Transverse colon (tissue), 4 donors: ENCODE data around the gene KCNH3. TPM values are rescaled to one million over a fixed set of nuclear protein-coding genes. Genes with fewer than 3 reads are reported as not detected.
"Not testable (repeated sequence)": the region's sequence is repeated elsewhere in the genome, so short reads cannot be mapped to it uniquely, and the experiment has no call there.

Source experiments
- DNase-seq: peaks from one replicate; pipeline ENCODE4 v3.0.0-alpha.2; 2019
- H3K27ac ChIP-seq, 4 donors: fragments of 200-600 bp; sonication (generic); 2 replicates each; pipeline ENCODE4 v1.5.1; 2016 to 2018; ENCODE audit warnings: inconsistent platforms in 4 of 4
- H3K27me3 ChIP-seq: fragments of 200-600 bp; sonication (generic); 2 replicates; pipeline ENCODE4 v1.5.1; 2017; ENCODE audit warnings: inconsistent platforms
- H3K36me3 ChIP-seq, 4 donors: fragments of 200-600 bp; sonication (generic); 2 replicates each; pipeline ENCODE4 v1.5.1; 2017 to 2019; ENCODE audit warnings: inconsistent platforms in 4 of 4
- H3K4me1 ChIP-seq, 4 donors: fragments of 200-600 bp; sonication (generic); 2 replicates each; pipeline ENCODE4 v1.5.1; 2017 to 2020; ENCODE audit warnings: inconsistent platforms in 4 of 4
- H3K4me3 ChIP-seq, 4 donors: fragments of 200-600 bp; sonication (generic); 1 replicate in 1 of 4; 2 replicates in 3 of 4; pipeline versions ENCODE4 v1.5.1 to v1.6.1; 2017 to 2019; ENCODE audit warnings: inconsistent platforms in 4 of 4
- H3K9me3 ChIP-seq, 2 donors: fragments of 200-600 bp; sonication (generic); 2 replicates each; pipeline ENCODE4 v1.5.1; 2017 to 2019; ENCODE audit warnings: inconsistent platforms in 2 of 2
- CTCF ChIP-seq, 5 experiments: fragments of 200-600 bp in 3 of 5; fragments of 450-650 bp in 2 of 5; sonication (generic) in 3 of 5; IDR thresholded peaks; 1 replicate in 2 of 5; 2 replicates in 3 of 5; pipeline ENCODE4 v1.5.1; 2016 to 2017; ENCODE audit warnings: antibody characterized with exemption in 5 of 5, inconsistent platforms in 3 of 5, mild to moderate bottlenecking in 2 of 5, moderate library complexity in 1 of 5
- EP300 ChIP-seq: sonication (generic); formaldehyde crosslinking; IDR thresholded peaks from one replicate; pipeline ENCODE4 v1.6.1; 2017; ENCODE audit warnings: antibody characterized with exemption, low read depth
- POLR2A ChIP-seq: fragments of 450-650 bp; IDR thresholded peaks from one replicate; pipeline ENCODE4 v1.6.1; 2016; ENCODE audit warnings: antibody characterized with exemption, mild to moderate bottlenecking, moderate library complexity
- POLR2AphosphoS5 ChIP-seq, 3 donors: sonication (generic); formaldehyde crosslinking; IDR thresholded peaks; one replicate each; pipeline ENCODE4 v1.6.1; 2016; ENCODE audit warnings: antibody characterized with exemption in 3 of 3
- WGBS, 2 donors: methylation state at CpG; one replicate each; pipeline ENCODE4 v1.1.5; 2018; ENCODE audit warnings: low coverage in 1 of 2; 5-methylcytosine and 5-hydroxymethylcytosine counted together
- in situ Hi-C, 4 donors: fragments of 200-750 bp; cut with MboI; loops; one replicate each; pipeline versions ENCODE4 v1.15.0 to v1.15.1; 2017; ENCODE audit warnings: low sequenced_read_pairs in 3 of 4, low pct_ligation_motif_present in 1 of 4, low pct_unique_long_range_greater_than_20kb in 1 of 4
- intact Hi-C: fragments of 100-400 bp; cut with DNase I; formaldehyde crosslinking; loops from one replicate; pipeline ENCODE4 v1.15.1; 2023; ENCODE audit warnings: low total_unique reads
- total RNA-seq, 4 donors: library from RNA; depleted of rRNA; stranded (reverse); fragments of >200 nt; gene quantifications; one replicate each; pipeline ENCODE4 v1.1.0, GENCODE V29; 2016

KCNH3 gene
- total RNA-seq, 4 donors from 2014 or later: 0.32 to 0.80 TPM; not detected in 2

DNA sequence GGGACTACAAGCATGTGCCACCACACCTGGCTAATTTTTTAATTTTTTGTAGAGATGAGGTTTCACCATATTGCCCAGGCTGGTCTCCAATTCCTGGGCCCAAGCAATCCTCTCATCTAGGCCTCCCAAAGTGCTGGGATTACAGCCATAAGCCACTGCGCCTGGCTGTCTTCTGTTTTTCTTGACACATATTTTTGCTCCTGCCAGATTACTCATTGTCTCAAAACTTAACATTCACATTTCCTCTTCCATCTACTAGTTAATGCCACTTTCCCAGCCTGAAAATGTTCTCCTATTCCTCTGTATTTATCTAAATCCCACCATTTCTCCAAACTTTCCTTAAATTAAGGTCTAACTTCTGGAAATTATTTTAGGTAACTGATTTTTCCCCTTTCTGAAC is 36.2 kb upstream of the KCNH3 start:
- intact Hi-C loops: no loop called here
- 95% methylated on average over 1 of the region's 1 CpG; no CpG with 5 or more reads in 1 of the 2 donors for WGBS, 2 donors
- TF ChIP-seq POLR2AphosphoS5 (IDR thresholded peaks at IDR 0.05) (no peak), POLR2A (no peak), CTCF (IDR thresholded peaks at IDR 0.05) (no peak), EP300 (no peak)

DNA sequence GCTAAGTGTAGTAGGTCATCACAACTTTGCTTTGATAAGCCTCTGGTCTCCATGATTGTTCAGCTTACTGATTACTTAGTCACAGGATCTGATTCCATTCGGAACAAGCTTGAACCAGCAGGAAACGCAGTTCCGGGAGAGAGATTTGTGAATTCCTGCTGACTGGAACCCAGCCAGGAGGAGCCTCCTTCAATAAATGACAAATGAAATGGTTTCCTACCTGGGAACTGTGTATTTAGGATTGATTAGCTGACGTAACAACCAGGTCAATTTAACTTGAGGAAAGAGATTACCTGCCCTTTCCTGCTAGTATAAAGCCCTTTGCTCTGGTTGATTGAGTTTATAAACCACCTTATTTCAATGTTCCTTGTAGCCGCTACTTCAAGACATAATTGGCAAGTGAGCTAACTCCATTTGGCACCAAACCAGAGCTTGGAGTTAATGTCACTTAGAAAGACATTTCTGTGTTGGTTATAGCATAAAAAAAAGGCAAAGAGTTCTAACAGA is 35.1 kb upstream of the KCNH3 start:
- H3K4me1 ChIP-seq: peaks cover 0 to 4% (median 0%) of the 10 kb centered on the region in 4 donors
- H3K4me3 ChIP-seq: no peak overlapping the region
- intact Hi-C loops: no loop called here
- peak overlapping the region in 2 of 4 donors; percentile 5 to 26 for H3K27ac ChIP-seq
- no peaks in the 10 kb centered on the region for H3K9me3 ChIP-seq
- TF ChIP-seq CTCF (IDR thresholded peaks at IDR 0.05) (no peak), POLR2AphosphoS5 (IDR thresholded peaks at IDR 0.05) (no peak), POLR2A (no peak), EP300 (no peak)
- in situ Hi-C loops: no loop called here
- 40 to 55% methylated on average over 5 of the region's 5 CpGs for WGBS, 2 donors
- DNase-seq: peak; percentile 55
- peaks cover 0 to 7% (median 0%) of the 10 kb centered on the region in 4 donors for H3K36me3 ChIP-seq
- H3K27me3 ChIP-seq: no peaks in the 10 kb centered on the region

More for the DNA sequence above, 36.2 kb upstream of the KCNH3 start:
- Histone ChIP-seq H3K4me1 (peaks cover 0 to 4% (median 0%) of the 10 kb centered on the region in 4 donors), H3K27me3 (no peaks in the 10 kb centered on the region), H3K36me3 (peaks cover 0 to 7% (median 0%) of the 10 kb centered on the region in 4 donors), H3K27ac (no peak overlapping the region), H3K9me3 (no peaks in the 10 kb centered on the region), H3K4me3 (no peak overlapping the region)
- no peak for DNase-seq
- in situ Hi-C loops: no loop called here

DNA sequence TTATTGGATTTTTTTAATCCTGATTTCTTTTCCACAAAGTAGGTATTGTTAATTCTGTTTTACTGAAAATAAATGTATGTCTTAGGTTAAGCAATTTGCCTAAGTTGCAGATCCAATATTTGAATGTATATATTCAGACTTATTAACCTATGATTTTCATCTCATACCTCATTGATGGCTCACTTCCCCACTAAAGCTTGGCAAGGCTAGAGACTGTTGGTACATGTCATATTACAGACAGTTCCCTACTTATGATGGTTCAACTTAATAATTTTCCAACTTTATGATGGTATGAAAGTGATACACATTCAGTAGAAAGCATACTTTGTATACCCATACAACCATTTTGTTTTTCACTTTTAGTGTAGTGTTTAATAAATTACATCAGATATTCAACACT is 33.2 kb upstream of the KCNH3 start:
- no peak for TF ChIP-seq POLR2AphosphoS5 (IDR thresholded peaks at IDR 0.05)
- no peak for TF ChIP-seq EP300
- TF ChIP-seq POLR2A: no peak
- no peak for TF ChIP-seq CTCF (IDR thresholded peaks at IDR 0.05)
- intact Hi-C loops: loop anchor here (5.0 kb wide), 1 partner anchor 148 kb away; no protein-coding TSS in a partner anchor
- Histone ChIP-seq H3K36me3 (peaks cover 0 to 3% (median 0%) of the 10 kb centered on the region in 4 donors), H3K9me3 (no peaks in the 10 kb centered on the region), H3K27me3 (no peaks in the 10 kb centered on the region), H3K27ac (no peak overlapping the region), H3K4me1 (peaks cover 0 to 4% (median 0%) of the 10 kb centered on the region in 4 donors), H3K4me3 (no peak overlapping the region)
- no peak for DNase-seq
- in situ Hi-C loops: loop anchor here in 1 of 4 donors (5.0 kb wide), 1 partner anchor 133 kb away; no protein-coding TSS in a partner anchor

- Histone ChIP-seq H3K36me3 (no peaks in the 10 kb centered on the region), H3K4me3 (no peak overlapping the region), H3K4me1 (peaks cover 0 to 4% (median 0%) of the 10 kb centered on the region in 4 donors), H3K9me3 (no peaks in the 10 kb centered on the region), H3K27me3 (no peaks in the 10 kb centered on the region), H3K27ac (no peak overlapping the region)
- 90 to 100% methylated on average over 4 of the region's 4 CpGs for WGBS, 2 donors
- TF ChIP-seq CTCF (IDR thresholded peaks at IDR 0.05): no peak
- TF ChIP-seq POLR2AphosphoS5 (IDR thresholded peaks at IDR 0.05): no peak
- TF ChIP-seq EP300: no peak
- TF ChIP-seq POLR2A: no peak
- no peak for DNase-seq
- intact Hi-C loops (loop anchor here (5.0 kb wide), 1 partner anchor 150 kb away; no protein-coding TSS in a partner anchor), in situ Hi-C loops (loop anchor here in 1 of 4 donors (5.0 kb wide), 1 partner anchor 135 kb away; no protein-coding TSS in a partner anchor)
These were observed 31.7 kb upstream of the KCNH3 start for GRCh38 chr12:49507139-49507538.

DNA sequence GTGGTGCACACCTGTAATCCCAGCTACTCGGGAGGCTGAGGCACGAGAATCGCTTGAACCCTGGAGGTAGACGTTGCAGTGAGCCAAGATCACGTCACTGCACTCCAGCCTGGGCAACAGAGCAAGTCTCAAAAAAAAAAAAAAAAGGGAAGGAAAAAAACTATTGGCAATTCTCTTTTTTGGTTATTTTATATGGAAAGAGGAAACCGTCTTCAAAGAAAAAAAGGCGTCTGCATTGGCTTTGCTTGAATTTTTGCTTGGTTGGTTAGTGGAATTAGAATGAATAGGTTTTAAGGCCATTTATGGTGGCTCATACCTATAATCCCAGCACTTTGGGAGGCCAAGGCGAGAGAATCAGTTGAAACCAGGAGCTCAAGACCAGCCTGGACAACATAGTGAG is 29.1 kb upstream of the KCNH3 start:
- not testable (repeated sequence) for H3K4me3 ChIP-seq, DNase-seq, H3K9me3 ChIP-seq, H3K36me3 ChIP-seq, H3K4me1 ChIP-seq, H3K27me3 ChIP-seq, H3K27ac ChIP-seq
- intact Hi-C loops: loop anchor here (5.0 kb wide), 1 partner anchor 152 kb away; no protein-coding TSS in a partner anchor
- in situ Hi-C loops: loop anchor here in 2 of 4 donors (5.0 to 10.0 kb wide), 2 partner anchors 137 to 165 kb away; partner anchors contain the start of gene DNAJC22 (in 1 of the 2)
- WGBS, 2 donors: 96 to 100% methylated on average over 1 to 8 of the region's 8 CpGs
